ENCODE measurements around the gene ZNRF4. TPM values are rescaled to one million over a fixed set of nuclear protein-coding genes. Genes with fewer than 3 reads are reported as not detected.

ZNRF4 gene
- total and polyA plus RNA-seq, 9 of the 15 experiments (the other 6 are each of a cell fraction or from before 2014, with no cell fraction given) = not detected

- TF ChIP-seq AFF1 (IDR thresholded peaks at IDR 0.05; ENCODE audit: low read depth in 1 of 2, partially characterized antibody in 2 of 2) (no peak), FOXJ3 (CRISPR knock-in tag; IDR thresholded peaks at IDR 0.05) (no peak), NR2C1 (IDR thresholded peaks at IDR 0.05) (no peak), NR2C1 (tag; IDR thresholded peaks at IDR 0.05) (no peak), ZNF217 (CRISPR knock-in tag; IDR thresholded peaks at IDR 0.05) (no peak), ZNF431 (CRISPR knock-in tag; IDR thresholded peaks at IDR 0.05) (no peak), ARID3A (IDR thresholded peaks at IDR 0.05; ENCODE audit: borderline replicate concordance, low read depth, low read length) (no peak), TAL1 (IDR thresholded peaks at IDR 0.05) (no peak), MEF2D (tag; conservative IDR thresholded peaks at IDR 0.05; ENCODE audit: low read depth) (no peak), CBFA2T3 (IDR thresholded peaks at IDR 0.05) (peak; percentile 36; the same call in 1 of the 2 replicates), HNRNPK (IDR thresholded peaks at IDR 0.05; ENCODE audit: low read depth, low read length, poor library complexity, severe bottlenecking) (no peak), ZNF263 (CRISPR knock-in tag; IDR thresholded peaks at IDR 0.05; ENCODE audit: borderline replicate concordance) (no peak), STAG1 (CRISPR knock-in tag; IDR thresholded peaks at IDR 0.05; ENCODE audit: borderline replicate concordance) (no peak), NCOA4 (IDR thresholded peaks at IDR 0.05; ENCODE audit: partially characterized antibody) (no peak), SMARCC2 (IDR thresholded peaks at IDR 0.05; ENCODE audit: low read depth) (peak; percentile 59; the same call in 1 of the 2 replicates), ZNF253 (CRISPR knock-in tag; conservative IDR thresholded peaks at IDR 0.05) (no peak), ZNF57 (CRISPR knock-in tag; IDR thresholded peaks at IDR 0.05) (no peak), HDAC6 (IDR thresholded peaks at IDR 0.05; ENCODE audit: low read depth, low read length) (no peak), ZNF551 (CRISPR knock-in tag; IDR thresholded peaks at IDR 0.05) (no peak), SRSF7 (optimal IDR thresholded peaks at IDR 0.05; ENCODE audit: low read depth, low read length) (no peak), FOS (IDR thresholded peaks at IDR 0.05; ENCODE audit: extremely low read depth, insufficient read length) (no peak), THRB (CRISPR knock-in tag; conservative IDR thresholded peaks at IDR 0.05) (no peak), ATF7 (IDR thresholded peaks at IDR 0.05) (peak; percentile 12; the same call in 1 of the 2 replicates), BDP1 (IDR thresholded peaks at IDR 0.05; ENCODE audit: insufficient read depth, insufficient read length) (no peak)
Observed at GRCh38 chr19:5434970-5435641, 20.1 kb upstream of the ZNRF4 start (continued).
